ENCODE measurements around the gene KIAA0513.

DNA sequence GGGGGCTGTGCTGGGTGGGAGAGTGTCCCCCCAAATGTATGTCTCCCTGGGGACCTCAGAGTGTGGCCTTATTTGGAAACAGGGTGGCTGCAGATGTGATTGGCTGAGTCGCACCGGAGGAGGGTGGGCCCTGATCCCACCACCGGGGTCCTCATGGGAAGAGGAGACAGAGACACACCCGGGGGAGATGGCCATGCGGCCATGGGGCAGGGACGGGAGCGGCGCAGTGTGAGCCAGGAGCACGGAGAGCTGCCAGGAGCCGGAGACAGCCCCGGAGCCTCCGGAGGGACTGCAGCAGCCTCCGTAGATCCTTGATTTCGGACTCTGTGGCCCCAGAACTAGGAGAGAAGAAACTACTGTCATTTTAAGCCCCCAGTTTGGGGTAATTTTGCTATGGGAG, 86.3 kb downstream of the KIAA0513 start:
- TF ChIP-seq, protein P1, sequence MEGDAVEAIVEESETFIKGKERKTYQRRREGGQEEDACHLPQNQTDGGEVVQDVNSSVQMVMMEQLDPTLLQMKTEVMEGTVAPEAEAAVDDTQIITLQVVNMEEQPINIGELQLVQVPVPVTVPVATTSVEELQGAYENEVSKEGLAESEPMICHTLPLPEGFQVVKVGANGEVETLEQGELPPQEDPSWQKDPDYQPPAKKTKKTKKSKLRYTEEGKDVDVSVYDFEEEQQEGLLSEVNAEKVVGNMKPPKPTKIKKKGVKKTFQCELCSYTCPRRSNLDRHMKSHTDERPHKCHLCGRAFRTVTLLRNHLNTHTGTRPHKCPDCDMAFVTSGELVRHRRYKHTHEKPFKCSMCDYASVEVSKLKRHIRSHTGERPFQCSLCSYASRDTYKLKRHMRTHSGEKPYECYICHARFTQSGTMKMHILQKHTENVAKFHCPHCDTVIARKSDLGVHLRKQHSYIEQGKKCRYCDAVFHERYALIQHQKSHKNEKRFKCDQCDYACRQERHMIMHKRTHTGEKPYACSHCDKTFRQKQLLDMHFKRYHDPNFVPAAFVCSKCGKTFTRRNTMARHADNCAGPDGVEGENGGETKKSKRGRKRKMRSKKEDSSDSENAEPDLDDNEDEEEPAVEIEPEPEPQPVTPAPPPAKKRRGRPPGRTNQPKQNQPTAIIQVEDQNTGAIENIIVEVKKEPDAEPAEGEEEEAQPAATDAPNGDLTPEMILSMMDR (IDR thresholded peaks at IDR 0.05), result no peak
- no peak for TF ChIP-seq POLR2A (IDR thresholded peaks at IDR 0.05)

Data from body of pancreas (tissue), 4 donors.